HepG2 (cell line): ENCODE data around the gene EMID1. TPM values are rescaled to one million over a fixed set of nuclear protein-coding genes. Genes with fewer than 3 reads are reported as not detected.

Experiments used
- ATAC-seq: fragments of 200-7000 bp; cut with Tn5 transposase; 3 replicates; pipeline ENCODE4 v1.9.1; 2020; ENCODE audit warnings: mild to moderate bottlenecking, moderate library complexity
- BruUV-seq: library from RNA; stranded (reverse); fragments of 400-500 nt; replicated peaks from 2 replicates; lab custom pipeline; 2021; lab: Mats Ljungman, UMichigan
- CTCF ChIA-PET: fragments of 300-600 bp; formaldehyde crosslinking; extraction: SDS; loops from one replicate; lab custom pipeline; 2021; ENCODE audit warnings: low total read pairs, inconsistent platforms, low intra/inter-chr PET ratio; lab: Yijun Ruan, JAX
- POLR2A ChIA-PET: fragments of 350-600 bp; sonication (Branson Sonifier 250); formaldehyde crosslinking; loops from one replicate; lab custom pipeline; 2020; ENCODE audit warnings: antibody characterized with exemption, inconsistent platforms; lab: Yijun Ruan, JAX
- DNase-seq: peaks from one replicate; pipeline ENCODE4 v3.0.0-alpha.2; 2015; ENCODE audit warnings: low spot score
- FAIRE-seq: peaks from 3 replicates; lab custom pipeline; 2011; peaks lifted over from hg19 to GRCh38; lab: Jason Lieb, UNC
- H2AFZ ChIP-seq: one replicate; pipeline ENCODE4 v1.6.1; 2011; ENCODE audit warnings: low read length, inconsistent platforms
- H3K27ac ChIP-seq: fragments of 300-600 bp; 3 replicates; pipeline ENCODE4 v1.8.0; 2011; ENCODE audit warnings: mixed run types, mild to moderate bottlenecking, mixed read lengths, low read length, inconsistent platforms; ENCODE audit not compliant: insufficient read depth; ENCODE audit errors: extremely low read length
- H3K27me3 ChIP-seq, 2 experiments: fragments of 200-600 bp in 1 of 2; 2 replicates in 1 of 2; 3 replicates in 1 of 2; pipeline versions ENCODE4 v1.6.0 to v1.8.0; 2011; ENCODE audit warnings: low read length in 2 of 2, mild to moderate bottlenecking in 2 of 2, moderate library complexity in 2 of 2, inconsistent platforms in 1 of 2; ENCODE audit not compliant: insufficient read depth in 2 of 2, control insufficient read depth in 1 of 2
- H3K36me3 ChIP-seq, 2 experiments: fragments of 200-600 bp in 1 of 2; replicated peaks in 1 of 2; 2 replicates in 1 of 2; 3 replicates in 1 of 2; pipeline versions ENCODE4 v1.5.1 to v1.8.0; 2011; ENCODE audit warnings: low read length in 2 of 2, inconsistent platforms in 1 of 2; ENCODE audit not compliant: insufficient read depth in 2 of 2, control insufficient read depth in 1 of 2
- H3K4me1 ChIP-seq: 2 replicates; pipeline ENCODE4 v1.5.1; 2012; ENCODE audit warnings: low read length, inconsistent platforms; ENCODE audit not compliant: insufficient read depth
- H3K4me2 ChIP-seq: 2 replicates; pipeline ENCODE4 v1.6.0; 2011; ENCODE audit warnings: low read depth, low read length, inconsistent platforms
- H3K4me3 ChIP-seq, 3 experiments: fragments of 200-600 bp in 1 of 3; sonication (generic), shearing (Covaris generic) in 1 of 3; replicated peaks in 1 of 3; 2 replicates each; pipeline ENCODE4 v1.5.1; 2011 to 2016; ENCODE audit warnings: low read length in 3 of 3, inconsistent platforms in 2 of 3, low read depth in 2 of 3, mild to moderate bottlenecking in 2 of 3, control low read depth in 1 of 3, mixed read lengths in 1 of 3; ENCODE audit not compliant: insufficient read depth in 1 of 3
- H3K79me2 ChIP-seq: one replicate; pipeline ENCODE4 v1.6.1; 2011; ENCODE audit warnings: low read length, inconsistent platforms; ENCODE audit not compliant: insufficient read depth
- H3K9ac ChIP-seq: 2 replicates; pipeline ENCODE4 v1.6.0; 2011; ENCODE audit warnings: mild to moderate bottlenecking, low read depth, low read length, inconsistent platforms; ENCODE audit not compliant: insufficient read depth
- H3K9me3 ChIP-seq: 2 replicates; pipeline ENCODE4 v1.5.1; 2012; ENCODE audit warnings: mild to moderate bottlenecking, low read length
- H4K20me1 ChIP-seq: 2 replicates; pipeline ENCODE4 v1.6.0; 2011; ENCODE audit warnings: inconsistent platforms, mild to moderate bottlenecking, low read length, moderate library complexity; ENCODE audit not compliant: insufficient read depth
- ADNP ChIP-seq: sonication (generic); formaldehyde crosslinking; IDR thresholded peaks from 2 replicates; pipeline ENCODE4 v1.4.0; 2020; ENCODE audit warnings: missing genetic modification reagents
- CC2D1A ChIP-seq: sonication (generic); formaldehyde crosslinking; IDR thresholded peaks from 2 replicates; pipeline ENCODE4 v1.8.1; 2023; ENCODE audit warnings: mild to moderate bottlenecking, missing genetic modification reagents
- GATAD2A ChIP-seq: IDR thresholded peaks from 2 replicates; pipeline ENCODE4 v1.6.1; 2016
- GTF2F1 ChIP-seq: fragments of 150-350 bp; IDR thresholded peaks from 2 replicates; pipeline ENCODE4 v1.6.1; 2014; ENCODE audit warnings: low read length
- ISX ChIP-seq: sonication (generic); formaldehyde crosslinking; conservative IDR thresholded peaks from 2 replicates; pipeline ENCODE4 v1.5.0; 2020; ENCODE audit warnings: missing genetic modification reagents
- MAF1 ChIP-seq: sonication (generic); formaldehyde crosslinking; IDR thresholded peaks from 2 replicates; pipeline ENCODE4 v1.5.0; 2020; ENCODE audit warnings: missing genetic modification reagents, borderline replicate concordance
- MEF2D ChIP-seq: sonication (generic); formaldehyde crosslinking; IDR thresholded peaks from 2 replicates; pipeline ENCODE4 v1.5.1; 2020; ENCODE audit warnings: mild to moderate bottlenecking, missing genetic modification reagents
- RBFOX2 ChIP-seq: fragments of 200-400 bp; formaldehyde crosslinking; IDR thresholded peaks from 2 replicates; pipeline ENCODE4 v1.6.1; 2017; ENCODE audit warnings: low read depth, mild to moderate bottlenecking, low read length
- SMC3 ChIP-seq: IDR thresholded peaks from 2 replicates; pipeline ENCODE4 v1.6.1; 2011; ENCODE audit warnings: low read length, improper control_type of control experiment
- ZBTB21 ChIP-seq: sonication (generic); formaldehyde crosslinking; IDR thresholded peaks from 2 replicates; pipeline ENCODE4 v1.4.0; 2020; ENCODE audit warnings: missing genetic modification reagents
- ZBTB42 ChIP-seq: sonication (generic); formaldehyde crosslinking; IDR thresholded peaks from 2 replicates; pipeline ENCODE4 v1.5.0; 2020; ENCODE audit warnings: mild to moderate bottlenecking, missing genetic modification reagents
- ZNF558 ChIP-seq: sonication (generic); formaldehyde crosslinking; IDR thresholded peaks from 2 replicates; pipeline ENCODE4 v1.9.0; 2022; ENCODE audit warnings: mild to moderate bottlenecking, missing genetic modification reagents, borderline replicate concordance
- WGBS: methylation state at CpG from one replicate; pipeline ENCODE4 v1.1.6; 2017; ENCODE audit warnings: low lambda C conversion rate; 5-methylcytosine and 5-hydroxymethylcytosine counted together
- in situ Hi-C: cut with HindIII; loops from 2 replicates; pipeline ENCODE4 v1.10.0; 2017; ENCODE audit warnings: low pct_unique_long_range_greater_than_20kb; ENCODE audit not compliant: extremely low pct_ligation_motif_present
- intact Hi-C: fragments of 100-400 bp; cut with micrococcal nuclease; formaldehyde crosslinking; loops from one replicate; pipeline ENCODE4 v1.10.0; 2022; ENCODE audit not compliant: unreplicated experiment
- polyA plus RNA-seq, 8 experiments: library from polyadenylated mRNA; depleted of rRNA in 3 of 8; stranded (reverse) in 7 of 8; unstranded in 1 of 8; fragments of >200 nt; fragmentation: Illumina TruSeq in 4 of 8; extraction: Trizol in 4 of 8; gene quantifications; 2 replicates each; pipeline versions ENCODE4 v1.2.1 to v1.2.3, GENCODE V29; 2011 to 2016; ENCODE audit warnings: low read depth in 4 of 8, missing spikeins in 1 of 8, mixed read lengths in 1 of 8; ENCODE audit not compliant: insufficient read depth in 1 of 8
- total RNA-seq, 5 experiments: library from RNA; depleted of rRNA; stranded (reverse); fragments of >200 nt; fragmentation: Illumina TruSeq; extraction: Trizol; gene quantifications; 2 replicates each; pipeline ENCODE4 v1.2.3, GENCODE V29; 2016; ENCODE audit warnings: low read depth in 1 of 5
- TF ChIP-seq, protein P1 (sequence below): sonication (generic); formaldehyde crosslinking; IDR thresholded peaks from 2 replicates; pipeline ENCODE4 v1.5.0; 2020; ENCODE audit warnings: missing genetic modification reagents, mild to moderate bottlenecking, borderline replicate concordance
- TF ChIP-seq, protein P2 (sequence below): sonication (generic); formaldehyde crosslinking; IDR thresholded peaks from 2 replicates; pipeline ENCODE4 v1.8.1; 2023; ENCODE audit warnings: mild to moderate bottlenecking, missing genetic modification reagents

EMID1 gene
- total and polyA plus RNA-seq, 2 of the 13 experiments (the other 11 are each of a cell fraction or from before 2014, with no cell fraction given), result 0.45 to 0.82 TPM

DNA sequence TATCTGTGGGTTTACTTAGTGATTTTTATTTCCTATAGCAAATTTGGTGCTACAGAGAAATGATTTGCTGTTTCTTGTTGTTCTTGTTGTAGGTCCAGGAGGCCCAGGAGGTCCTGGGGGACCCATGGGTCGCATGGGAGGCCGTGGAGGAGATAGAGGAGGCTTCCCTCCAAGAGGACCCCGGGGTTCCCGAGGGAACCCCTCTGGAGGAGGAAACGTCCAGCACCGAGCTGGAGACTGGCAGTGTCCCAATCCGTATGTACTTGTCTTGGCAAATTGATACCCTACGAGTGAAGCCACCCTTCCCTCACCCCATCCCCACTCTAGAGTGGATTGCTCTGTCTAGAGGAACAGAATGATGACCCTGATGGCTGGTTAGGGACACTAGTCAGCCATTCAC is 92.9 kb downstream of the EMID1 start:
- H3K27me3 ChIP-seq, result no peaks in the 10 kb centered on the region
- no peak overlapping the region for H3K4me2 ChIP-seq
- 96% methylated on average over 4 of the region's 8 CpGs for WGBS
- no peaks in the 10 kb centered on the region for H3K9me3 ChIP-seq
- ChIA-PET CTCF (no interaction called here), POLR2A (no interaction called here)
- H3K79me2 ChIP-seq, result no peaks in the 10 kb centered on the region
- TF ChIP-seq GTF2F1 (no peak), ISX (no peak), MAF1 (CRISPR knock-in tag) (no peak), RBFOX2 (no peak), ZBTB42 (CRISPR knock-in tag) (no peak), GATAD2A (no peak), MEF2D (no peak), ZNF558 (CRISPR knock-in tag) (no peak), ADNP (CRISPR knock-in tag) (no peak), ZBTB21 (no peak), CC2D1A (CRISPR knock-in tag) (no peak), SMC3 (no peak)
- TF ChIP-seq, protein P1, sequence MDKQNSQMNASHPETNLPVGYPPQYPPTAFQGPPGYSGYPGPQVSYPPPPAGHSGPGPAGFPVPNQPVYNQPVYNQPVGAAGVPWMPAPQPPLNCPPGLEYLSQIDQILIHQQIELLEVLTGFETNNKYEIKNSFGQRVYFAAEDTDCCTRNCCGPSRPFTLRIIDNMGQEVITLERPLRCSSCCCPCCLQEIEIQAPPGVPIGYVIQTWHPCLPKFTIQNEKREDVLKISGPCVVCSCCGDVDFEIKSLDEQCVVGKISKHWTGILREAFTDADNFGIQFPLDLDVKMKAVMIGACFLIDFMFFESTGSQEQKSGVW (CRISPR knock-in tag), result no peak
- TF ChIP-seq, protein P2, sequence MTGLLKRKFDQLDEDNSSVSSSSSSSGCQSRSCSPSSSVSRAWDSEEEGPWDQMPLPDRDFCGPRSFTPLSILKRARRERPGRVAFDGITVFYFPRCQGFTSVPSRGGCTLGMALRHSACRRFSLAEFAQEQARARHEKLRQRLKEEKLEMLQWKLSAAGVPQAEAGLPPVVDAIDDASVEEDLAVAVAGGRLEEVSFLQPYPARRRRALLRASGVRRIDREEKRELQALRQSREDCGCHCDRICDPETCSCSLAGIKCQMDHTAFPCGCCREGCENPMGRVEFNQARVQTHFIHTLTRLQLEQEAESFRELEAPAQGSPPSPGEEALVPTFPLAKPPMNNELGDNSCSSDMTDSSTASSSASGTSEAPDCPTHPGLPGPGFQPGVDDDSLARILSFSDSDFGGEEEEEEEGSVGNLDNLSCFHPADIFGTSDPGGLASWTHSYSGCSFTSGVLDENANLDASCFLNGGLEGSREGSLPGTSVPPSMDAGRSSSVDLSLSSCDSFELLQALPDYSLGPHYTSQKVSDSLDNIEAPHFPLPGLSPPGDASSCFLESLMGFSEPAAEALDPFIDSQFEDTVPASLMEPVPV (CRISPR knock-in tag), result no peak
- H2AFZ ChIP-seq, result no peak overlapping the region
- ATAC-seq (no peak), DNase-seq (no peak), FAIRE-seq (no peak)
- intact Hi-C loops (no loop called here), in situ Hi-C loops (no loop called here)
- peaks cover 11% of the 10 kb centered on the region for H3K4me1 ChIP-seq
- no peak overlapping the region for H3K27ac ChIP-seq
- no TSS peak for BruUV-seq
- H3K4me3 ChIP-seq, result no peak overlapping the region
- no peak overlapping the region for H3K9ac ChIP-seq
- 0 out of 2 replicates have a peak, but pooled peaks cover 9% of the 10 kb centered on the region for H4K20me1 ChIP-seq
- H3K36me3 ChIP-seq, result peaks cover 32 to 60% of the 10 kb centered on the region in 2 experiments
